Adrenal gland (tissue), 5 donors: ENCODE measurements around the gene SIX5.

Experiments used
- POLR2A ChIP-seq, 2 donors: fragments of 450-650 bp; IDR thresholded peaks; one replicate each; pipeline ENCODE4 v1.6.1; 2017; ENCODE audit warnings: antibody characterized with exemption in 2 of 2, mild to moderate bottlenecking in 2 of 2, moderate library complexity in 1 of 2
- TF ChIP-seq, protein P1 (sequence below), 6 experiments: fragments of 450-650 bp in 4 of 6; fragments of 200-600 bp in 2 of 6; sonication (generic) in 1 of 6; IDR thresholded peaks; 1 replicate in 5 of 6; 2 replicates in 1 of 6; pipeline versions ENCODE4 v1.5.1 to v1.8.0; 2016 to 2021; ENCODE audit warnings: antibody characterized with exemption in 6 of 6, mild to moderate bottlenecking in 2 of 6, moderate library complexity in 1 of 6
- donor health status: DM: no; HTN: no; CAD: no.

DNA sequence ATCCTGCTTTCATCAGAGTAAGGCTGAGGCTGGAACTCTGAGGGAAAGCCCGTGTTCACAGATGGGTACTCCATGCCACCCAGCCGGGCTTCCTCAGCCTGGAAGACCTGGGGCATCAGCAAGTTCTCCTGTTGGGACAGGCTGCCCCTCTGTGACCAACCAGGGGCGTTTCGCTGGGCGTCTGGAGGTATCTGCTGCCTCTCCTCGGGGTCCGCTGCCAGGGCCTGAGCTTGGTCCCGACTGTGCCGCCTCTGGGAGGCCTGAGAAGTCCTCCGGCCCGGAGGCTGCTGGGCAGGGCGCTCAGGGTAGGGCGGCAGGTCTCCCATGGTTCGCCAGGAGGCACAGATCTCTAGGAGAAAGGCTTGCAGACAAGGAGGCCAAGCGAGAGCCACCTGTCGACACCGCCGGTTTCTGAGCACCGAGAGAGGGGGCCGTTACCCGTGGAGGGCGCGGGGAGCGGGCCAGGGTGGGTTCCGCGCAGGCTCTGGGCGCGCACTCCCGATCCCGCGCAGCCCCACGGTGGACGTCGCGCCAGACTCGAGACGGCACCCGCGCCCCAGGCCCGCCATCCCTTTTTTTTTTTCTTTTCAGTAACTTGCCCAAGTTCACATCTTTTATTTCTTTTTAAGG is 45.9 kb upstream of the SIX5 start, which contains the start of gene RSPH6A:
- TF ChIP-seq, protein P1, sequence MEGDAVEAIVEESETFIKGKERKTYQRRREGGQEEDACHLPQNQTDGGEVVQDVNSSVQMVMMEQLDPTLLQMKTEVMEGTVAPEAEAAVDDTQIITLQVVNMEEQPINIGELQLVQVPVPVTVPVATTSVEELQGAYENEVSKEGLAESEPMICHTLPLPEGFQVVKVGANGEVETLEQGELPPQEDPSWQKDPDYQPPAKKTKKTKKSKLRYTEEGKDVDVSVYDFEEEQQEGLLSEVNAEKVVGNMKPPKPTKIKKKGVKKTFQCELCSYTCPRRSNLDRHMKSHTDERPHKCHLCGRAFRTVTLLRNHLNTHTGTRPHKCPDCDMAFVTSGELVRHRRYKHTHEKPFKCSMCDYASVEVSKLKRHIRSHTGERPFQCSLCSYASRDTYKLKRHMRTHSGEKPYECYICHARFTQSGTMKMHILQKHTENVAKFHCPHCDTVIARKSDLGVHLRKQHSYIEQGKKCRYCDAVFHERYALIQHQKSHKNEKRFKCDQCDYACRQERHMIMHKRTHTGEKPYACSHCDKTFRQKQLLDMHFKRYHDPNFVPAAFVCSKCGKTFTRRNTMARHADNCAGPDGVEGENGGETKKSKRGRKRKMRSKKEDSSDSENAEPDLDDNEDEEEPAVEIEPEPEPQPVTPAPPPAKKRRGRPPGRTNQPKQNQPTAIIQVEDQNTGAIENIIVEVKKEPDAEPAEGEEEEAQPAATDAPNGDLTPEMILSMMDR (IDR thresholded peaks at IDR 0.05) = no peak
- TF ChIP-seq POLR2A (IDR thresholded peaks at IDR 0.05) = no peak
